NOMO-1 treated with dmso at 0.1 percent for 144 hours (cell line): ENCODE measurements around the gene PCNP.
"Not testable (repeated sequence)": the region's sequence is repeated elsewhere in the genome, so short reads cannot be mapped to it uniquely, and the experiment has no call there.

Source experiments
- DNase-seq: peaks from one replicate; lab custom pipeline; 2025; ENCODE audit not compliant: unreplicated experiment; lab: John Stamatoyannopoulos, UW

Gene PCNP

GRCh38 chr3:101631098-101631796 is 57.3 kb downstream of the PCNP start:
- no peak for DNase-seq

- DNase-seq = not testable (repeated sequence)
Measured at GRCh38 chr3:101631959-101632358, 58.0 kb downstream of the PCNP start.

- DNase-seq = no peak
Measured at GRCh38 chr3:101632586-101632985, 58.6 kb downstream of the PCNP start.

GRCh38 chr3:101633186-101633585 is 59.2 kb downstream of the PCNP start:
- no peak for DNase-seq

- DNase-seq = no peak
Measured at GRCh38 chr3:101634591-101635196, 60.7 kb downstream of the PCNP start.

GRCh38 chr3:101635345-101635744 is 61.4 kb downstream of the PCNP start:
- DNase-seq = no peak

- DNase-seq = peak; percentile 31
Measured at GRCh38 chr3:101635954-101636798, 62.2 kb downstream of the PCNP start.

- no peak for DNase-seq
Measured at GRCh38 chr3:101637451-101637850, 63.5 kb downstream of the PCNP start.

- no peak for DNase-seq
Measured at GRCh38 chr3:101638261-101638745, 64.3 kb downstream of the PCNP start.

GRCh38 chr3:101639280-101639963 is 65.4 kb downstream of the PCNP start:
- DNase-seq = no peak

- no peak for DNase-seq
Measured at GRCh38 chr3:101640256-101640655, 66.3 kb downstream of the PCNP start.

- not testable (repeated sequence) for DNase-seq
Measured at GRCh38 chr3:101641397-101642115, 67.6 kb downstream of the PCNP start.

- DNase-seq = no peak
Measured at GRCh38 chr3:101642441-101642840, 68.5 kb downstream of the PCNP start.

- DNase-seq = no peak
Measured at GRCh38 chr3:101643009-101643844, 69.2 kb downstream of the PCNP start.
